ENCODE measurements around the gene AADAT. TPM values are rescaled to one million over a fixed set of nuclear protein-coding genes. Genes with fewer than 3 reads are reported as not detected.

The AADAT gene
- total RNA-seq, 1 experiment from 2014 or later = 5.4 TPM

- H3K36me3 ChIP-seq (ENCODE audit: insufficient read depth, low read length, poor library complexity, severe bottlenecking) = no peaks in the 10 kb centered on the region
- POLR2A ChIA-PET (ENCODE audit: low non-redundant PET) = no interaction called here
- no peak overlapping the region for H3K27ac ChIP-seq (ENCODE audit: low read depth, low read length, poor library complexity, severe bottlenecking)
- no peak for DNase-seq (ENCODE audit: low spot score)
- intact Hi-C loops (cut with micrococcal nuclease; ENCODE audit: unreplicated experiment) = no loop called here
- no peaks in the 10 kb centered on the region for H3K9me3 ChIP-seq (ENCODE audit: low read depth, low read length, poor library complexity, severe bottlenecking)
- H3K27me3 ChIP-seq (replicated peaks; ENCODE audit: insufficient read depth, low read depth, low read length, poor library complexity) = peaks cover 14% of the 10 kb centered on the region
- TF ChIP-seq CTCF (conservative IDR thresholded peaks at IDR 0.05; ENCODE audit: low read depth, low read length) (no peak), EZH2 (IDR thresholded peaks at IDR 0.05; ENCODE audit: borderline replicate concordance, low read depth, low read length, poor library complexity, severe bottlenecking) (no peak)
- CTCF ChIA-PET = no interaction called here
- no peak overlapping the region for H3K4me3 ChIP-seq (ENCODE audit: low read depth, low read length, poor library complexity, severe bottlenecking)
- BruUV-seq (replicated peaks) = no TSS peak
- peaks cover 10% of the 10 kb centered on the region for H3K4me1 ChIP-seq (ENCODE audit: insufficient read depth, low read length, poor library complexity, severe bottlenecking)
Measured at GRCh38 chr4:170093973-170094535, 4.3 kb upstream of the AADAT start.

GRCh38 chr4:170091069-170091696 is 1.4 kb upstream of the AADAT start:
- intact Hi-C loops (cut with micrococcal nuclease; ENCODE audit: unreplicated experiment) = loop anchor here (2.0 kb wide), 1 partner anchor 42 kb away; no protein-coding TSS in a partner anchor
- Histone ChIP-seq H3K4me1 (ENCODE audit: insufficient read depth, low read length, poor library complexity, severe bottlenecking) (peaks cover 32% of the 10 kb centered on the region), H3K4me3 (ENCODE audit: low read depth, low read length, poor library complexity, severe bottlenecking) (no peak overlapping the region), H3K36me3 (ENCODE audit: insufficient read depth, low read length, poor library complexity, severe bottlenecking) (no peaks in the 10 kb centered on the region), H3K27ac (ENCODE audit: low read depth, low read length, poor library complexity, severe bottlenecking) (no peak overlapping the region), H3K9me3 (ENCODE audit: low read depth, low read length, poor library complexity, severe bottlenecking) (no peaks in the 10 kb centered on the region), H3K27me3 (replicated peaks; ENCODE audit: insufficient read depth, low read depth, low read length, poor library complexity) (peaks cover 25% of the 10 kb centered on the region)
- ChIA-PET CTCF (no interaction called here), POLR2A (ENCODE audit: low non-redundant PET) (no interaction called here)
- DNase-seq (ENCODE audit: low spot score) = no peak
- TF ChIP-seq EZH2 (IDR thresholded peaks at IDR 0.05; ENCODE audit: borderline replicate concordance, low read depth, low read length, poor library complexity, severe bottlenecking) = no peak
- no peak for TF ChIP-seq CTCF (conservative IDR thresholded peaks at IDR 0.05; ENCODE audit: low read depth, low read length)
- BruUV-seq (replicated peaks) = no TSS peak

GRCh38 chr4:170090352-170091052 is 746 bp upstream of the AADAT start:
- ChIA-PET CTCF (no interaction called here), POLR2A (ENCODE audit: low non-redundant PET) (no interaction called here)
- Histone ChIP-seq H3K4me3 (ENCODE audit: low read depth, low read length, poor library complexity, severe bottlenecking) (peak overlapping the region; percentile 57), H3K27ac (ENCODE audit: low read depth, low read length, poor library complexity, severe bottlenecking) (no peak overlapping the region), H3K36me3 (ENCODE audit: insufficient read depth, low read length, poor library complexity, severe bottlenecking) (no peaks in the 10 kb centered on the region), H3K27me3 (replicated peaks; ENCODE audit: insufficient read depth, low read depth, low read length, poor library complexity) (peaks cover 29% of the 10 kb centered on the region), H3K4me1 (ENCODE audit: insufficient read depth, low read length, poor library complexity, severe bottlenecking) (peaks cover 33% of the 10 kb centered on the region), H3K9me3 (ENCODE audit: low read depth, low read length, poor library complexity, severe bottlenecking) (no peaks in the 10 kb centered on the region)
- no peak for DNase-seq (ENCODE audit: low spot score)
- intact Hi-C loops (cut with micrococcal nuclease; ENCODE audit: unreplicated experiment) = loop anchor here (2.0 kb wide), 1 partner anchor 42 kb away; no protein-coding TSS in a partner anchor
- no TSS peak for BruUV-seq (replicated peaks)
- TF ChIP-seq EZH2 (IDR thresholded peaks at IDR 0.05; ENCODE audit: borderline replicate concordance, low read depth, low read length, poor library complexity, severe bottlenecking) = no peak
- no peak for TF ChIP-seq CTCF (conservative IDR thresholded peaks at IDR 0.05; ENCODE audit: low read depth, low read length)

Data from A673 (cell line).